Liver (tissue), 9 donors: ENCODE measurements around the gene MFNG. TPM values are rescaled to one million over a fixed set of nuclear protein-coding genes. Genes with fewer than 3 reads are reported as not detected.

Source experiments
- DNase-seq: peaks from one replicate; pipeline ENCODE4 v3.0.0-alpha.2; 2017; ENCODE audit warnings: low spot score
- H3K27ac ChIP-seq, 2 donors: one replicate each; pipeline ENCODE4 v1.7.0; 2013; ENCODE audit warnings: inconsistent platforms in 2 of 2, low read length in 2 of 2, control low read depth in 1 of 2, low read depth in 1 of 2, mild to moderate bottlenecking in 1 of 2
- H3K27me3 ChIP-seq, 4 donors: one replicate each; pipeline versions ENCODE4 v1.6.1 to v1.7.0; 2013; ENCODE audit warnings: low read length in 3 of 4, inconsistent platforms in 1 of 4, mild to moderate bottlenecking in 1 of 4, moderate library complexity in 1 of 4; ENCODE audit not compliant: control insufficient read depth in 4 of 4, insufficient read depth in 4 of 4
- H3K36me3 ChIP-seq, 4 donors: one replicate each; pipeline versions ENCODE4 v1.6.1 to v1.7.0; 2013; ENCODE audit warnings: low read length in 3 of 4, mild to moderate bottlenecking in 3 of 4, low read depth in 1 of 4, moderate library complexity in 1 of 4; ENCODE audit not compliant: control insufficient read depth in 4 of 4, insufficient read depth in 3 of 4
- H3K4me1 ChIP-seq, 4 donors: one replicate each; pipeline versions ENCODE4 v1.6.1 to v1.7.0; 2013; ENCODE audit warnings: low read length in 3 of 4, mild to moderate bottlenecking in 3 of 4, moderate library complexity in 1 of 4; ENCODE audit not compliant: control insufficient read depth in 4 of 4, insufficient read depth in 4 of 4
- H3K4me3 ChIP-seq, 3 donors: one replicate each; pipeline versions ENCODE4 v1.6.1 to v1.7.0; 2013; ENCODE audit warnings: low read length in 3 of 3, control low read depth in 1 of 3, low read depth in 1 of 3, mild to moderate bottlenecking in 1 of 3
- H3K9ac ChIP-seq, 2 donors: one replicate each; pipeline ENCODE4 v1.7.0; 2013; ENCODE audit warnings: low read length in 2 of 2, mild to moderate bottlenecking in 2 of 2, moderate library complexity in 2 of 2, control low read depth in 1 of 2, low read depth in 1 of 2
- H3K9me3 ChIP-seq, 4 donors: one replicate each; pipeline versions ENCODE4 v1.6.1 to v1.7.0; 2013; ENCODE audit warnings: low read length in 3 of 4; ENCODE audit not compliant: control insufficient read depth in 4 of 4
- ATF3 ChIP-seq: IDR thresholded peaks from 2 replicates; pipeline ENCODE4 v1.6.1; 2016; ENCODE audit warnings: antibody characterized with exemption
- EGR1 ChIP-seq, 2 donors: IDR thresholded peaks; 2 replicates each; pipeline ENCODE4 v1.6.1; 2016 to 2018; ENCODE audit warnings: antibody characterized with exemption in 2 of 2, low read depth in 2 of 2
- FOXA1 ChIP-seq: IDR thresholded peaks from 2 replicates; pipeline ENCODE4 v1.6.1; 2016; ENCODE audit warnings: antibody characterized with exemption
- GABPA ChIP-seq, 2 donors: IDR thresholded peaks in 1 of 2; conservative IDR thresholded peaks in 1 of 2; 2 replicates each; pipeline ENCODE4 v1.6.1; 2016; ENCODE audit warnings: antibody characterized with exemption in 2 of 2, mild to moderate bottlenecking in 1 of 2, moderate library complexity in 1 of 2
- HNF4A ChIP-seq, 2 donors: conservative IDR thresholded peaks; 2 replicates each; pipeline ENCODE4 v1.6.1; 2016; ENCODE audit warnings: antibody characterized with exemption in 2 of 2, mild to moderate bottlenecking in 2 of 2
- HNF4G ChIP-seq: IDR thresholded peaks from 2 replicates; pipeline ENCODE4 v1.6.1; 2016; ENCODE audit warnings: antibody characterized with exemption
- JUND ChIP-seq, 2 donors: IDR thresholded peaks; 2 replicates each; pipeline ENCODE4 v1.6.1; 2016; ENCODE audit warnings: antibody characterized with exemption in 2 of 2
- MAX ChIP-seq: IDR thresholded peaks from 2 replicates; pipeline ENCODE4 v1.6.1; 2016; ENCODE audit warnings: antibody characterized with exemption
- NR2F2 ChIP-seq: IDR thresholded peaks from 2 replicates; pipeline ENCODE4 v1.6.1; 2016; ENCODE audit warnings: antibody characterized with exemption
- RAD21 ChIP-seq, 2 donors: IDR thresholded peaks; 2 replicates each; pipeline ENCODE4 v1.6.1; 2016; ENCODE audit warnings: antibody characterized with exemption in 2 of 2, mild to moderate bottlenecking in 2 of 2
- REST ChIP-seq: IDR thresholded peaks from 2 replicates; pipeline ENCODE4 v1.6.1; 2016; ENCODE audit warnings: antibody characterized with exemption, mild to moderate bottlenecking
- RXRA ChIP-seq, 2 donors: IDR thresholded peaks; 2 replicates each; pipeline ENCODE4 v1.6.1; 2017 to 2018; ENCODE audit warnings: antibody characterized with exemption in 2 of 2, mild to moderate bottlenecking in 1 of 2
- SP1 ChIP-seq: IDR thresholded peaks from 2 replicates; pipeline ENCODE4 v1.6.1; 2018; ENCODE audit warnings: antibody characterized with exemption, mild to moderate bottlenecking
- TAF1 ChIP-seq: conservative IDR thresholded peaks from 2 replicates; pipeline ENCODE4 v1.6.1; 2016; ENCODE audit warnings: antibody characterized with exemption, mild to moderate bottlenecking
- YY1 ChIP-seq: IDR thresholded peaks from 2 replicates; pipeline ENCODE4 v1.6.1; 2016; ENCODE audit warnings: antibody characterized with exemption, mild to moderate bottlenecking
- ZBTB33 ChIP-seq: IDR thresholded peaks from 2 replicates; pipeline ENCODE4 v1.6.1; 2016; ENCODE audit warnings: antibody characterized with exemption
- WGBS: extraction: QIAGEN DNeasy Blood & Tissue Kit; methylation state at CpG from one replicate; pipeline ENCODE4 v1.1.7; 2013; 5-methylcytosine and 5-hydroxymethylcytosine counted together
- polyA plus RNA-seq, 2 donors: library from polyadenylated mRNA; stranded (reverse) in 1 of 2; unstranded in 1 of 2; fragments of 200-250 nt in 1 of 2; fragments of >200 nt in 1 of 2; fragmentation: Nextera tagmentation in 1 of 2; extraction: Ambion mirVana in 1 of 2; gene quantifications; one replicate each; pipeline versions ENCODE4 v1.2.1 to v1.2.3, GENCODE V29; 2013 to 2015
- total RNA-seq, 2 donors: library from RNA; depleted of rRNA; stranded (reverse); fragments of >200 nt; gene quantifications; one replicate each; pipeline ENCODE4 v1.2.3, GENCODE V29; 2014
- donor health status: healthy.
- donor health status: healthy.
- donor health status: healthy.
- donor health status: healthy.
- donor health status: healthy.

Gene MFNG
- total and polyA plus RNA-seq, 4 donors: 5.0 to 10.7 (median 7.4) TPM

- H3K9ac ChIP-seq: peak overlapping the region; percentile 23 to 73
- H3K9me3 ChIP-seq: no peaks in the 10 kb centered on the region
- H3K4me3 ChIP-seq: peak overlapping the region; percentile 46 to 66 (median 60)
- peaks cover 0 to 2% (median under 1%) of the 10 kb centered on the region in 4 donors for H3K36me3 ChIP-seq
- 36% methylated on average over 24 of the region's 24 CpGs for WGBS
- H3K27ac ChIP-seq: peak overlapping the region; percentile 92 to 98
- peaks cover 25 to 55% (median 45%) of the 10 kb centered on the region in 4 donors for H3K4me1 ChIP-seq
- no peaks in the 10 kb centered on the region for H3K27me3 ChIP-seq
- TF ChIP-seq TAF1 (no peak), NR2F2 (peak; percentile 85)
- no peak for DNase-seq
These were observed 14.8 kb upstream of the MFNG start for GRCh38 chr22:37500745-37501609.

- H3K27me3 ChIP-seq: no peaks in the 10 kb centered on the region
- H3K9me3 ChIP-seq: no peaks in the 10 kb centered on the region
- TF ChIP-seq FOXA1 (no peak), NR2F2 (no peak), ZBTB33 (no peak), ATF3 (no peak), RXRA (IDR thresholded peaks at IDR 0.05) (peak in 1 of 2 donors; percentile 11)
- WGBS: 78% methylated on average over 13 of the region's 13 CpGs
- no peak overlapping the region for H3K4me3 ChIP-seq
- H3K9ac ChIP-seq: no peak overlapping the region
- H3K4me1 ChIP-seq: peaks cover 25 to 55% (median 45%) of the 10 kb centered on the region in 4 donors
- no peak for DNase-seq
- H3K27ac ChIP-seq: peak overlapping the region; percentile 92 to 98
- peaks cover 0 to 5% (median 2%) of the 10 kb centered on the region in 4 donors for H3K36me3 ChIP-seq
These were observed 13.8 kb upstream of the MFNG start for GRCh38 chr22:37499789-37500540.

- DNase-seq: no peak
- H3K4me3 ChIP-seq: no peak overlapping the region
- H3K36me3 ChIP-seq: peaks cover 0 to 3% (median 2%) of the 10 kb centered on the region in 4 donors
- H3K27me3 ChIP-seq: no peaks in the 10 kb centered on the region
- H3K9me3 ChIP-seq: no peaks in the 10 kb centered on the region
- H3K9ac ChIP-seq: no peak overlapping the region
- H3K27ac ChIP-seq: peak overlapping the region; percentile 92 to 98
- WGBS: 58% methylated on average over 12 of the region's 12 CpGs
- peaks cover 24 to 51% (median 43%) of the 10 kb centered on the region in 4 donors for H3K4me1 ChIP-seq
- TF ChIP-seq JUND (IDR thresholded peaks at IDR 0.05): no peak
- TF ChIP-seq EGR1 (IDR thresholded peaks at IDR 0.05; ENCODE audit: low read depth in 2 of 2): no peak
- no peak for TF ChIP-seq GABPA (IDR thresholded peaks at IDR 0.05 in 1 of 2, conservative IDR thresholded peaks at IDR 0.05 in 1 of 2)
- TF ChIP-seq ATF3: no peak
- TF ChIP-seq SP1: no peak
- no peak for TF ChIP-seq YY1
- TF ChIP-seq HNF4A (conservative IDR thresholded peaks at IDR 0.05): no peak
- TF ChIP-seq MAX: no peak
- no peak for TF ChIP-seq NR2F2
- no peak for TF ChIP-seq RAD21 (IDR thresholded peaks at IDR 0.05)
- TF ChIP-seq REST: no peak
- TF ChIP-seq HNF4G: no peak
- no peak for TF ChIP-seq TAF1
- TF ChIP-seq ZBTB33: no peak
These were observed 13.0 kb upstream of the MFNG start for GRCh38 chr22:37499027-37499707.
